ENCODE results near the gene TFIP11. TPM values are rescaled to one million over a fixed set of nuclear protein-coding genes. Genes with fewer than 3 reads are reported as not detected.

The TFIP11 gene
- total and polyA plus RNA-seq, 2 of the 8 experiments (the other 6 are each of a cell fraction or from before 2014, with no cell fraction given) = 18.1 to 28.3 TPM

GRCh38 chr22:26452236-26453016, 59.8 kb downstream of the TFIP11 start (continued):
- TF ChIP-seq CHD7 (IDR thresholded peaks at IDR 0.05; ENCODE audit: insufficient replicate concordance, low read length) (no peak), SP4 (IDR thresholded peaks at IDR 0.05; ENCODE audit: low read length) (no peak), KDM5A (IDR thresholded peaks at IDR 0.05; ENCODE audit: low read length) (no peak)
